Embryonic facial prominence (tissue), 1 donor: Measurements from ENCODE around the gene GSTM2.
"Not testable (repeated sequence)": the region's sequence is repeated elsewhere in the genome, so short reads cannot be mapped to it uniquely, and the experiment has no call there.

Experiments used
- DNase-seq: peaks from one replicate; pipeline ENCODE4 v3.0.0-alpha.2; 2016; ENCODE audit errors: extremely low spot score

GSTM2 gene

GRCh38 chr1:109644670-109645069, 23.2 kb upstream of the GSTM2 start:
- DNase-seq: no peak

GRCh38 chr1:109649491-109649914, 18.4 kb upstream of the GSTM2 start:
- DNase-seq: peak; percentile 5

GRCh38 chr1:109650609-109651008, 17.2 kb upstream of the GSTM2 start:
- no peak for DNase-seq

- no peak for DNase-seq
These were observed 15.5 kb upstream of the GSTM2 start for GRCh38 chr1:109652402-109652801.

GRCh38 chr1:109653306-109653705, 14.6 kb upstream of the GSTM2 start:
- no peak for DNase-seq

- no peak for DNase-seq
These were observed 13.3 kb upstream of the GSTM2 start for GRCh38 chr1:109654519-109654918.

- DNase-seq: no peak
These were observed 12.0 kb upstream of the GSTM2 start, which contains the start of gene GSTM4 for GRCh38 chr1:109655615-109656519. GSTM4 (plus strand) TSS chr1:109656099; CDS start chr1:109656390, 291 bp downstream.

- no peak for DNase-seq
These were observed 10.5 kb upstream of the GSTM2 start for GRCh38 chr1:109657395-109657794.

GRCh38 chr1:109657970-109658369, 9.9 kb upstream of the GSTM2 start:
- no peak for DNase-seq

GRCh38 chr1:109658533-109659042, 9.3 kb upstream of the GSTM2 start:
- no peak for DNase-seq

GRCh38 chr1:109659145-109659544, 8.7 kb upstream of the GSTM2 start:
- DNase-seq: no peak

GRCh38 chr1:109659997-109660690, 7.7 kb upstream of the GSTM2 start:
- DNase-seq: no peak

- DNase-seq: not testable (repeated sequence)
These were observed 7.2 kb upstream of the GSTM2 start for GRCh38 chr1:109660691-109661026.

- DNase-seq: no peak
These were observed 6.5 kb upstream of the GSTM2 start for GRCh38 chr1:109661391-109661790.

GRCh38 chr1:109664671-109665070, 3.2 kb upstream of the GSTM2 start:
- DNase-seq: no peak

GRCh38 chr1:109668123-109668775, 392 bp downstream of the GSTM2 start:
- DNase-seq: no peak

GRCh38 chr1:109669246-109669948, 1.5 kb downstream of the GSTM2 start:
- DNase-seq: no peak

- not testable (repeated sequence) for DNase-seq
These were observed 2.1 kb downstream of the GSTM2 start for GRCh38 chr1:109669949-109670302.

GRCh38 chr1:109671067-109671466, 3.2 kb downstream of the GSTM2 start:
- DNase-seq: no peak

- DNase-seq: not testable (repeated sequence)
These were observed 6.0 kb downstream of the GSTM2 start for GRCh38 chr1:109673861-109674260.

- not testable (repeated sequence) for DNase-seq
These were observed 9.0 kb downstream of the GSTM2 start for GRCh38 chr1:109676683-109677381.
